MV-4-11 (cell line): ENCODE measurements around the gene SEMA6D.

ENCODE experiments used
- DNase-seq: peaks from one replicate; lab custom pipeline; 2025; lab: John Stamatoyannopoulos, UW

The SEMA6D gene

DNA sequence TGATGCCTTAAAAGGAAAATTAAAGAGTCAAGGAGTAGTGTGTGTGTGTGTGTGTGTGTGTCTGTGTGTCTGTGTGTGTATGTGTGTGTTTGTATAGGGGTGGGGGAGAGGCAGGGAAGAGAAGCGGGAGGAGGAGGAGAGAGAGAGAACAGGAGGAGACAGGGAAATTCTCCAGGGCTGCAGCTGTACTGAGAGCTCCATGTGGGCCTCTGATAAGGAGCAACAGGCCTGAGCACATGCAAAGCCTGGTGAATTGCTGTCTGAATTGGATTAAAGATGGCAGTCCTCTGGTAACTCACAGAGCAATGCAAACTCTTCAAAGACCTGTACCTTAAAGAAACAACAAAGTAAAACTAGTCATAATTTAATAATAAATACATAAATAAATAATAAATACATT is 70.6 kb downstream of the SEMA6D start:
- no peak for DNase-seq

DNA sequence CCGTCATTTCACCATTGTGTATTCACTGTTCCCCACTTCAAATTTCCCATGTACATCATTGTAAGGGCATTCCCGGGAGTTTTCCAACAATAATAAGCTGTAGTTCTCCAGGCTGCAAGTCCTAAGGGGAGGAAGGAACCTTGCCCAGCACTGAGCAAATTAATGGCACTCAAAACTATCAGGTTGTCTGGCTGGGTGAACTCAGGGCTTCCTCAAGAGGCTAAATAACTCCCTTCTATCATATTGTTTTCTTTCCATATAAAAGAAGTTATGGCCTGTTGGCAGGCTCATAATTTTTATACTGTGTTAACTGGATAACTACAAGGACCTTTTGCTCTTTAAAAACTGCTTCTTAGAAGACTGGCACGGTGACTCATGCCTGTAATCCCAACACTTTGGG is 71.4 kb downstream of the SEMA6D start:
- no peak for DNase-seq

DNA sequence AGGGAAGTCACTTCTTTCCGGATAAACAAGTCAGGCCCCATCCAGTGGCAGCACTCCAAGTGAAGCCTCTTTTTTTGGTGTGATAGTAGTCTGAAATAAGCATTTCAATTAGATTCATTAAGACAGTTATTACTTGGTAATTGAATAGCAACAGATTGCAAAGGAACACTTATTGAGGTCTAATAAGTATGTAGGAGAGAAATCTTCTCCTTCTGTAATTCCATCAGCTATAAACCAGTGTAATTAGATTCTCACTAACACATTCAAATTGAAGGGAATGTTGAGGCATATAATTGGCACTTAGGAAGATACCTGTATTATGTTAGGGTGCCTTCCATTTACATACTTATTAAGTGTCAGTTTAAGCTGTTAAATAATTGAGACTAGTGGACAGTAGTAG is 73.9 kb downstream of the SEMA6D start:
- no peak for DNase-seq

DNA sequence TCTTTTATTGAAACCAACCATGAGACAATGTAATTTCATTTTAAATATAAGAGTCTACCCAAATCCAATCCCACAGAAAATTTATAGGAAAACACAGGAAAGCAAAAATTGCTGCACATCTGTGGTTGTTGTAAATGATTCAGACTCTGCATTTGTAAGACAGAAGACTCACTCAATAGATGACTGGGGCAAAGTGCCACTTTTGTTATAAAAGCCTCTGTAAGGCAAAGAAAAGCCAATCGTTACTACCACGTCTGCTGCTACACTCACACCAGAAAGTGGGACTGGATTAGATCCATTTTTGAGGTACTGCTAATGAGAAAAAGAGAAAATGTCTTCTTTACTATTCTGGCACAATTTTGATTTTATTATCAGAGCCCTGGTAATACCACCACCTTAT is 74.9 kb downstream of the SEMA6D start:
- DNase-seq = no peak

DNA sequence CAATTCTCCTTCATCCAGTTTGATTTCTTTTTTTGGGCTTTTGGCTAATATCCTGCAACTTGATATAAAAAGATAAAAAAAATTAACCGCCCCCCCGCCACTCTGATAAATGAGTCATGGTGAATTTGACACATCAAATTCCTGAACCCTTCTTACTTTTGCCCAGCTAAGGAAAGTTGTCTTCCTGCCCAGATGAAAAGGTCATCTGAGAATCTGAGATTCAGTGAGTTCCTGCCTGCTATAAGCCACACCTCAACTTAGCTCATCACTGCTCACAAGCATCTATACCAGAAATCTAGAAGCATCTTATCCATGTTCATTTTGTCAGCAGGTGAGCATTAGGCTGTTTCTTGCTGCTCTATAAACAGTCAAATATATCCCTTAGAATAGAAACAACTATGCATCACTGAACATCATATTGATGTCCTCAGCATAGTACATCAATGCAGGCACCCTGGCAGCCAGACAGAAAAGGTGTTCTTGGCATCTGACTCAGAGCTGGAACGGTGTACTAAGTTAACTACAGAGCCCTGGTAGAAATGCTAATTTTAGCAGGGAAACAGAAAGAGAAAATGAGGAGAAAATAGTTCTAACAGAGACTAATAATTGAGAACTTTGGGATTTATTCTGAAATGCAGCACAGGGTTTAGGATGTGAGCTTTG is 77.1 kb downstream of the SEMA6D start:
- DNase-seq = no peak

DNA sequence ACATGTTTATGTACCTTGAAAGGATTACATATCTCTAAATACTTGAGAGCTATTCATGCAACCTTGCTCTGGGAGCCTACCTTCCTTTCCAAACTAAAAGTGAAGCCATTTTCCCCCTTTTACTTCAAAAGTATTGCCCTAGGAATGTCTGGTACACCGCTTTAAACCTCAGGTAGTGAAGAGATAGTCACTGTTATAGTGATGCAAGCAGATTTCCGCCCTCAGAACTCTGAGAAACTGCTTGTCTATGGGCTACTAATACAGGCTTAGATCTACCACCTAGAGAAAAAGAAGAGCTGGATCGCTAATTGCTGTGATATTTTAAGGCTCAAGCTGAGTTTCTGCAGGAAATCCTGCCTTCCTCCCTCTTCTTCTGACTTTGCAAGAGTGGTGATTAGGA is 78.6 kb downstream of the SEMA6D start:
- DNase-seq = no peak

DNA sequence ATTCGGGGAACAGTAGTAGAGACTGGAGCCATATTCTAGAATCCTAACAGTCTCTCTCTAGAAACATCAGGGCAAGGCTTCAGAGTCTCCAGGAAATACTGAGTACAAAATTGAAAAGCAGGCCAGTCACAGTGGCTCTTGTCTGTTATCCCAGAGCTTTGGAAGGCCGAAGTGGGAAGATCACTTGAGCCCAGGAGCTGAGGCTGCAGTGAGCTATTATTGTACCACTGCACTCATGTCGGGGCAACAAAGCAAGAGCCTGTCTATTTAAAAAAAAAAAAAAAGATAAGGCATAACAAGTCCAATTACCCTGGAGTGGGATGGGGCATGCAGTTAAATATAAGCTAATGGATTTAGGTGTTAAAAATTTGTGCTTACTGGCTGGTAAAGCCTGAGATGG is 79.0 kb downstream of the SEMA6D start:
- no peak for DNase-seq

DNA sequence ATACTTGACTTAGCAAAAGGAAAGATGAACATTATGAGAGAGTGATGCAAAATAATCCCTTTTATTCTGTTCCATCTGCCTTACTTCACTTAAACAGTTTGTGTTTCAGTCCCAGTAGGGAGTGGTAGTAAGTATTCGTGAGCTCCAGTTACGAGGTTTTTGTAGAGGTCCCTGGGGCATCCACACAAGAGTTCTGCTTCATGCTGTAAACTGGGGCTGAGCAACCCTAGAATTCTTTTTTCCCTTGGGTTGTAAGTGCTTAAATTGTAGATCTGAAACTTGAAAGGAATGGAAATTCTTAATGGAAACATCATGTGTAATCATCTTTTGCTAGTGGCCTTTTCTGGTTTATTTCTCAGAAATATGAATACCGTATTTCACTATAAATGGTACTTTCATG is 79.5 kb downstream of the SEMA6D start:
- no peak for DNase-seq

DNA sequence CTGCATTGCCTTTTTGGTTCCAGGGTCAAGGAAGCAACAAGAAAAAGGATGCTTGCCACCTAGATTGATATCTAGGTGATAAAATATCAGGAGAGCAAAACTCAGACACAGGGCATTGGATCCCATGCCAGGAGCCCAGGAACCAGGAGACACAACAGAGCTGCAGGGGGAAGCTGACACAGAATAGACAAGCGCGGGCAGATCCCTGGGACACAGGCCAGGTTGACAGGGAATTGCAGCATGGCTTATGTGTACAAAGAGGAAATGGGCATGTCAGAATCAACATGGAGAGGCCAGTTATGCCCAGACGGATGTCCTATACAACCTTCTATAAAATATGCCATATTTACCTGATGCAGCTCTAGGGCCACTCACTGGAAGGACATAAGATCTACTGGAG is 84.2 kb downstream of the SEMA6D start:
- no peak for DNase-seq

DNA sequence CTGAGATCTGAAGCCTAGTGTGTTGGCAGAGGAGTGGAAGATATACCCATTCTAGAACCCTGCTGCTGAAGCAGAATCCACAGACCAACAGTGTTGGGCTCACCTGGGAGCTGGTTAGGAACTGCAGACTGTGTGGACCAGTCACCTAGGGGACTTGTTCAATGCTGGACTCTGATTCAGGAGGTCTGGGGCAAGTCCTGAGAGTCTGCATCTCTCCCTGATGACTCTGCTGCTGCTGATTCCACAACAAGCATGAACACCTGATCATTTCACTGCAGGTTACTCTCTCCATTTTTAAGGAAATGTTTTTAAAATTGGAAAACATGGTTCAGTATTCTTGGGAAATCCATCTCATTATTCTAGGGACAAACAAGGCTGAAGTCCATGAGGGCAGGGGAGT is 84.9 kb downstream of the SEMA6D start:
- no peak for DNase-seq

DNA sequence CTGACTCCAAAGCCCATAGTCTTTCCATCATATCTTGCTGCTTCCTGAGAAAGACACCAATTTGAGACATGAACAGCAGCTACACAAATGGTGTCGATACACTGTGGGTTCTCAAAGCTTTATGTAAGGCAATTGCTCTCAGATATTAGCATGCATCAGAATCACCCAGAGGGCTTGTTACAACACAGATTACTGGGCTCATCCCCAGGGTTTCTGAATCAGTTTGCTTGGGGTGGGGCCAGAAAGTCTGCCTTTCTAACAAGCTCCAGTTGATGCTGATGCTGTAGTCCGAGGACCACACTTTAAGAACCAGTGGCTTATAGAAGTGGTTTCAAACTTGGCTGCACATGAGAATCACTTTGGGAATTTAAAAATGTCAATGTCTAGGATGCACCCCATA is 86.5 kb downstream of the SEMA6D start:
- DNase-seq = no peak

DNA sequence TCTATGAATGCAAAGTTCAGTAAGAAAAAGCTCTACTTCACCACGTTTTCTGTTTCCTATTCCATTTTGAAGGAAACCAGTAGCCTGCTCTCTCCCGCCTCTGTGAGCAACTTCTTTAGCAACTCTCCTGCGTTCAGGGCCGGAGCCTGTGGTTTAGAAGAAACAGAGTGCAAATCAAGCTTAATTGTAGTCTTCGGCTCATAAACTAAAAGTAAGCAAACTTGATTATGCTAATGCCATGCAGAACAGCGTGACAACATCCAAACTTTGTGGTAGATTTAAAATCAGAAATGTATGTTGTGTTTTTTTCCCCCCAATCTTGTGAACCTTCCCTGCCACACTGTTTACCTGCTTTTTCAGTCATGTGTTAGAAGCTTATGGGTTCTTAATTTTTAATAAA is 87.4 kb downstream of the SEMA6D start:
- DNase-seq = no peak

DNA sequence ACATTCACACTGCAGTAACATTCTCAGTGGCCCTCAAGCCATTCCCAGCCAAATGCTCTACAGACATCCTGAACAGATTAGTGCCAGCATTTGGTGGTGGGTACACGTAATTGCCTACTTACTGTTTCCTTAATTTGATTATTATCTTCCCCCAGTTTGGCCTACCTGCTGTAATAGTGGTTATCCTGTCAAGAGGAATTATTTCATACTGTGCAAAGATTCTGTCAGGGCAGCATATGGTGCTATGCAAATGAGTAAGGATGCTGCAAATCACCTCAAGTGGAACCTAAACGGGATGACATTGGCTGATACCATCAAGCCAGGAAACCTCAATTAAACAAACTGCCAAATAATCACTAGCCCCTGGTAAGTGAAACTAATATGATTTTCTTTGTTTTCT is 88.7 kb downstream of the SEMA6D start:
- DNase-seq = no peak

DNA sequence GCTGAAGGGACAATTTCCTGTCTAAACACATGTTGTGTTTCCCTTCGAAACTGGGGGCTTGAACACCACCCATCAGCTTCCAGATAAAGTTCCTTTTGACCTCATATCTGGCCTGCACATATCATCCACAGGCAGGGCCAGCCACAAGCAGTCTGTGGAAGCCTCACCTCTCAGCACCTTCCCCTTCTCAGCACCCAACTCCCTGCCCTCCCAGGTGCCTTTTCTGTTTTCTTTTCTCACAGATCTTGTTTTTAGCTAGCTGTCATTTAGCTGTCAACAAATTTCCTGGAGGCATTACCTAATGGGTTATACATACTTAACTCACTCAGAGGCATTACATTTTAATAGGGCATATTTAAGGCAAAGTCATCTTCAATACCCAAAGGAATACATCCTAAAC is 93.9 kb downstream of the SEMA6D start:
- DNase-seq = no peak

DNA sequence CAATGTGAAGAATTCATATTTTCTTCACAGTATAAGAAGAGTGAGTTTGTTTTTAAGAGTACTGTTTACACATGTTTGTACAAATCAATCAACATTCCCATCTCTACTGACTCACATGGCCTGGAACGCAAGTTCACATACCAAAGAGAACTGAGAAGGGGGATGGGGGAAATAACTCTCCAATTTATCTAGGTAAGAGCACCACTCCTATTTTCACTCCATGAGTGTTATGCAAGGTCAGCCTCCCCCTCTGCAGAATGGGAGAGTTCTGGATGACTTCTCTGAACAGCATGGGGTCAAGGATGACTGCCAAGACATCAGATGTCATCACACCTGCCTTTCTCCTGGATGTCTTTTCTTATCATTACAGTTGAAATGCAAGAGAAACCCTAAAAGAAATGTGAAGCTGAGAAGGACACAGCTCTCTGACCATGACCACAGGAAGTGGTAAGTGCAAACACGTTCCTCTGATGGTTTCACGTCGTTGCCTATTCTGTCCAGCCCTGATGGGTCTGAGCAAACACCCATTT is 95.2 kb downstream of the SEMA6D start:
- DNase-seq = peak; percentile 62

DNA sequence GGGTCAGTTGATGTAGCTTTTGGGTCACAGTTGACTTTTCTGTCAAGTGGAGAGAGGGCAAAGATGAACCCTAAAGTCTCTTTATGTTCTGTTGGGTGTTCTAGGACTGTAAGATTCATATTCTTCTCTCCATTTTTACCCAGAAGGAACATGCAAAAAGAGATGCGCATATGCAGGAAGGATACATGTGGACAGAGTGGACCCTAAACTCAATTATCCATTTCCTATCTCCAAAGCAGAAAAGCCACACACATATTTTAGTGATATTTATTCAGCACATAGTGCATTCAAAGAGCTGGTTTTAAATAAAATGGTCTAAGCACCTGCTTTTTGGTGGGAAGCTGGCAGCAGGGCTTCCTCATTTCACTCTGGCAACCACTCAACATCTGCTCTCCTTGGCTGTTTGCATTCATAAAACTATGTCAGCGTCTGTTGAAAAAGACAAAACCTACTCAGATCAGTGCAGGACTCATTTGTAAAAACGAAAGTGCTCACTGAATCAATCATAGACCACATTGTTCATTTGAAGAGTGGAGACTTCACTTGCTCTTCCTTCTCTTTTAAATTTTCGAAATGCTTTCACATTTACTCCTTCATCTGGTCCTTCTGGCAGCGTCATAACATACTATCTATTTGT is 96.6 kb downstream of the SEMA6D start:
- peak; percentile 89 for DNase-seq

DNA sequence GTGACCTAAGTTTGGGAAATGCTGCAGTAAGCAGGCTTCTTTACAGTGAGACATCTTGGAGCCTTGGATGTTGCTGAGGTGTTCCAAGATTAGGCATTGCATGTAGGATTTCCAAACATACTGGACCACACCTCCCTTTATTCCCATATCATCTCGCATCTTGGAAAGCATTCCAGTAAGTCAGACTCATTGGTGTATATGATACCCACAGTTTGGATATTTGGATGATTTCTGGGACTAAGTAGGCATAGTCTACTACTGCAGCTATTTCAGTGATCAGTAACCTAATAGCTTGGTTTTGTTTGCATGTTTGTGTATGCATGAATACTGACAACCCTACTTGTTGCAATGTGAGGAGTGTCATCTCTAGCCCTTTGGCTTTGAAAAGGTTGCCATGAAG is 97.3 kb downstream of the SEMA6D start:
- no peak for DNase-seq

DNA sequence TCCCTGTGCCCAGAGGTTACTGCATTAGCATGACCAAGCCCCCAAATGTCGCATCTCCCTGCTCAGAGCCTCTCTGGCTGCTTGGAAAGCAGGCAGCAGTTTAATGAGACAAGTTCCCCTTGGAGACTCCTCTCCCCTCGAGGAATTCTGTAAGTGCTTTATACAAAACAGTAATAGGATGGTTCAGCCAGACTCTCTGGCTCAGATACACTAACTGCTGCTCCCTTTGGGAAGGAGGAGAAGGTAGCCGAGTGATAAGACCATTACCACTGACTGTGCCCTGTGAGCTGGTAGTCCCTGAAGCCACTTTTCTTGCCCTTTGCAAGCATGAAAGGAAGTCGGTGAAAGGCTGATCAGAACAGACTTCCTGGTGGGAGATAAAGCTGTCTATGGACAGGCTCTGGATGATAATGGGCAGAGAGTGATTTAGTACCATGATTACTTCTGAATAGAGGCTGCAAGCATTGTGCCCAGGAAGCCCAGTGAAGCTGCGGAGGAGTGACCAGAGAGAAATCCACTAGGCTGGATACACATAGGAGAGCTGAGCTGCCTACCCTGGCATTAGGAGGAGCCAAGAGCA is 100.8 kb downstream of the SEMA6D start:
- no peak for DNase-seq

DNA sequence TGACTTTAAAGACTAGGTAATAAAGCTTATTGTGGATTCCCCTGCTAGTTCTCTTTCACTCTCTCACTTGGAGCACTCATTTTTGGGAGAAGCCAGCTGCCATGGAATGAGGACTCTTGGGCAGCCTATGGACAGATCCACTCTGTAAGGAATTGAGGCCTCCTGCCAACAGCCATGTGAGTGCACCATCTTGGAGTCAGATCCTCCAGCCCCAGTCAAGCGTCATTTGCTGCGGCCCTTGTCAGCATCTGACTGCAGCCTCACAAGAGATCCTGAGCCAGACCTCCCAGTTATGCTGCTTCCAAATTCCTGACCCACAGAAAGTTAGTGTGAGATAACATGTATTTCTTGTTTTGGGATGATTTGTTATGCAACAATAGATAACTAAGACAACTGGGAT is 101.9 kb downstream of the SEMA6D start:
- DNase-seq = no peak

DNA sequence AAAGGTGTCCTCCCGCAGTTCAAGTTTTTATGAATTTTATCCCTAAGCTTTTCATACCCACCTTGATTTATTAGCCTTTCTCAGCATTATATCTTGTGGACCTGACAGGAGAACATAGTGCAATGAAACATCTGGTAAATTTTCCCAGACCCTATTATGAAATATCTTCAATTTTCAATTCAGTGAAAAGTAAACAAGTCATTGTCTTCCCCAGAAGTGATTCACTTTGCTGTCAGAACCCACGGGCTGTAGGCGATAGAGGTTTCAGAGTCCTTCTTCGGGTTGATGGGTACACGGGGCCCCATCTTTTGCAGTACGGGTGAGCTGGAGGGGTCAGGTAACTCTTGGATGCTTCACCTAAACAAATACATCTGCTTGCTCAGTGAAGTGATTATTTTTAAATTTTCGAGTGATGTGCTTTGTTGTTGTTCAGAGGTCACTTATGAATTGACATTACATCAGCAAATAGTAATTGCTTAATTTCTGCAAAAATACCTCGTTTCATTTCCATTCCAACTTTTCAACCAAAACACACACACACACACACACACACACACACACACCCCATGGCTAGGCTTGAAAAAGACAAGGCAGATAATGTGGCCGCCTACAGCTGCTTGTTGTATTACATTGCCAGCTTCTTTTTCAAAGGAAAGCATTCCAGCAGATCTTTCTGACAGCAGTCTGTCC is 102.9 kb downstream of the SEMA6D start:
- no peak for DNase-seq

DNA sequence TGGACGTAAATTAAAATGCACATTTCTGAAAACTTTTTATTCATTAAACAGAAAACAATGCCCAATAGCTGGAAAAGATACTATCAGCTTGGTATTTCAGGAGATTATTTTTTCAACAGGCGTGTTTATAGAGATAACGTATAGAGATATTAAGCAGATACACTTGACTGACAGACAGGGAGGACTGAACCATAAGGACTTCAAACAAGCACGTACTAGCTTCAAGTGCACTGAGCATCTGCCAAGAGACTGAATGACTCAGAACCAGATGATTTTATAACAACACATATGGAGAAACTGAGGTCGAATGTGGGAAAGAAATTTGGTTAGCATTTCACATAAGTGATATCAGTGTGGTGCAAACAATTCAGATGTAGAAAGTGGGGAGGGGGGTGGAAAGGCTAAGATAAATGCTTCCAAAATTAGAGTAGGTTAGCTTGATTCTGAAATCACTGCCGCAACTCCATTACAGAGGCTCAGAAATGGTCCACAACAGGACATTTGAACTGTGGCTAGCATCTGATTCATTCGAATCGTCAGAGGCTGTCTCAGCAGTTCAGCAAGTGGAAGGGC is 103.5 kb downstream of the SEMA6D start:
- DNase-seq = no peak

DNA sequence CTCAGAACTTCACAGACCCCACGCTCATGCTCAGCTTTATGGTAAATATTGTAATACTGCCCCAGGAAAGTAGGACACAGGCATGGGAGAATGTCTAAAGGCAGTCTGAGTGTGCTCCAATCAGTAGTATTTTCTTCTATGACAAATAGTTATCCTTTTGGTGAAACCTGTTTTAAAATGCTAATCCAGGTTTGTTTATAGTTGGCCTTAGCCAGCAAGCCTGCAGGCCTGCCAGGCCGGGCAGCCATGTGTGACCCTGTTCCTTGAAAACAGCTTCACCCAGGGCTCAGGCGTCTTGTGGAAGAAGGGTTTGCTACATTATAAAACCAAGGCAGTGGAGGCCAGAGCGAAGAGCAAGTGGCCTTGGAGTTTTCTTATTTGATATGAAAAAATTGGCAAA is 104.7 kb downstream of the SEMA6D start:
- no peak for DNase-seq
